HS-5 (cell line): Measurements from ENCODE around the gene CACHD1.

Experiments
- DNase-seq: peaks from one replicate; pipeline ENCODE4 v3.0.0-alpha.2; 2012; ENCODE audit warnings: low read depth

CACHD1 gene

DNA sequence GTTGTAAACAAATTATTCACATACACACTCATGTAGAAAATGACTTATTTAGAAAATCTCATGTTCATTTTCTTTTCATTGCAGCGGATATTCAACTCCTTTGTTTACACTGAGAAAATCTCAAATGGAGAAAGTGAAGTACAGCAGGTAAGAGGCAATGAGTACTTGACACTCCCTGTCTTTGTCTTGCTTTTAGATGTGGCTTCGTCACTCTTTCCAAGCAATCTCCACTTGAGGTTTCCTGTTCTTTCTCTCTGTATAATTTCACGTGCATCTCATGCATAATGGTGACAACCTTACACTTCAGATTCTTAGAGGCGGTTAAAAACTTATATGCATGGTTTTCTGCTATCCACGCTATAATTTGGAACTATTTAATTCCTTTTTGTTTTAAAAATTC, 80.6 kb downstream of the CACHD1 start:
- no peak for DNase-seq

DNA sequence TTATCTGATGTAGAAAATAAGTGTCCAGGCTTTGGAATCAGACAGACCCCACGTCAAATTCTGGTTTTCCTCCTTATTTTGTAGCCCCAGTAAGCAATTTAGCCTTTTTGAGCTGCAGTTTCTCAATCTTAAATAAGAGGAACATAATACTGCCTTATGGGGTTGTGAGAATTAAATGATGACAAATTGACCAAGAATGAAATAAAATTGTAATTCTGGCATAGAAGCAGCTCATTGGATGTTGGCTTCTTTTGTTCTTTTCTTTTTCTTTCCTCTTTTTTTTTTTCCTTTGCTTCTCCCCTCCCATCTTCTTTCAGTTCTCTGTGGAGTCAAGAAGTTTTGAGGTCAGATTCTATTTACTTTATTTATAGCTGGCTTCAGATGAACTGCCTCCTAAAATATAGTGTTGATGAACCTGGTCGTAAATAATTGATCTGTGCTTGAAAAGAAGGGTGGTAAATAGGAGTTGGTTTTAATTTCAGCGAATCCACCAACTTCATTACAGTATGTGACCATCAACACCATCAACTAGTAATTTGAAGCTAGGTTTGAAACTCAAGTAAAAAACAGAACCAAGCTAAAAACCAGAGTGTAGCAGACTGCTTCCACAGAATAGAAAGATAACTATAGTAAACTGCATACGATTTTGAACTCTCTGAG, 81.1 kb downstream of the CACHD1 start:
- DNase-seq = no peak

DNA sequence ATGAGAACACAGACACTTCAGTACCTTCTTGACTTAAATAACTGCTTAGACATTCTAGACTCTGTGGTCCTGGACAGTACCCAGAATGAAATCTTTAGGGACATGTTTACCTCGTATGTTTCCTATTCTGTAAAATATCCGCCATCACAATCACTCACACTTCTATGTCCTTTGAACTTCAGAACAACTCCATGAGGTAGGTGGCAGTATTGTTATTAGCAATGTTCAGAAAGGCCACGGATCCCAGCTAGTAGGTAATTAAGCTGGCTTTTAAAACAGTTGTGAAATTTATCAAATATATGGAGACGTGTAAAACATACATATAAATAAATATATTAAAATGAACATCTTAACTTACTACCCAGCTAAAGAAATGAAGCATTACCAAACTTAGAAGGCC, 83.4 kb downstream of the CACHD1 start:
- no peak for DNase-seq

DNA sequence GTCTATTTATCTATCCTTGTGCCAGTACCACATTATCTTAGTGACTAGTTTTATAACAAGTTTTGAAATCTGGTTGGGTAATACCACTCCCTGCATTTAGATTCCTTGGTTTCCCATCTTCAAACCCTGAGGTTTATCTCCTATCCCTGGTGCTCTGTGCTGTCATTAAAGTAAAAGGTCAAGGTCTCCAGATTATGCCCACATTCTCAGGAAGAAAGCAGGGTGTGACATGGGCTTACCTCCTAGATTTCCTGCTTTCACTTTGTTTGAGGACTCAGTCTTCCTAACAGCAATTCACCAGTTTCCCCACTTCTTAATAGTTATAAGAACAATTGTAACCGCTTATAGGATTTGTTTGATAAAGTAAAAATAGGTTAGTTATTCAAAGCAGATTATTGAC, 86.0 kb downstream of the CACHD1 start:
- DNase-seq = no peak

DNA sequence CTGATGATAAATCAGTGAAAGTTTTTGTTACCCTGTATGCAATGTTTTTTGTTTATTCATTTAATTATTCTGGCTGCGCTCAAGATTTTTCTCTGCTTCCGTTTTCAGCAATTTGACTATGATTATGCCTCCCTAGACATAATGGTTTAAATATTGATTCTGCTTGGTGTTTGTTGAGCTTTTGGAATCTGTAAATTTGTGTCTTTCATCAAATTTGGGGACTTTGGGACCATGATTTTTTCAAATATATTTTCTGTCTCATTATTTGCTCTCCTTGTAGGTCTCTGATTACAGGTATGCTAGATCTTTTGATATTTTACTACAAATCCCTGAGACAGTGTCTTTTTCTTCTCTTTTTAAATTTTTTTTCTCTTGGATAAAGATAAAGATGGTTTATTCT, 92.1 kb downstream of the CACHD1 start:
- no peak for DNase-seq

DNA sequence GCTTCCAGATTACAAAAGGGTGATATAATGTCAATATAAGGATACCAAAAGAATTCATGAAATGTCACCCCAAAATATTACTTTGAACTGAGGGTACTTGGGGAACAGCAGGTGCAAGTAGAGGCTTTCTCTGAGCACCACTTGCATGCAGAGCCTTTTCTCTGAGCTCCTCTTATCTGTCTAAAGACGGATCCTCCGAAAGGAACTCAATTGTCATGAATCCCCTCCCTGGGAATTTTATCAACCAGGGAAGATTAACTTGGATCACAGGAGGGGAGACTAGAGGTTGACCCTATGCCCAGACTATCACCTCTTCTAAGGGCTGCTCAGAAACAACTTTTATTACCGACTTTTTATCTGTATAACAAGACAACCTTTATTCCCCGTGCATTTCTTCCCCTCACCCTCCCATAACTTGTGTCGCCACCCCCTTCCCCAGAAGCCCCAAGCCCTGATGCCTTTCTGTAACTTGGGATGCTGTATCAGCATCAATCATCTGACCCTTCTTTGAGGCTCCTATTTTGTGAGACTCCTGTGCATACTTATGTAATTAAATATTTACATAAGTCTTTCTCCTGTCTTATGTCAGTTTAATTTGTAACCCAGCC, 94.1 kb downstream of the CACHD1 start:
- DNase-seq = no peak

DNA sequence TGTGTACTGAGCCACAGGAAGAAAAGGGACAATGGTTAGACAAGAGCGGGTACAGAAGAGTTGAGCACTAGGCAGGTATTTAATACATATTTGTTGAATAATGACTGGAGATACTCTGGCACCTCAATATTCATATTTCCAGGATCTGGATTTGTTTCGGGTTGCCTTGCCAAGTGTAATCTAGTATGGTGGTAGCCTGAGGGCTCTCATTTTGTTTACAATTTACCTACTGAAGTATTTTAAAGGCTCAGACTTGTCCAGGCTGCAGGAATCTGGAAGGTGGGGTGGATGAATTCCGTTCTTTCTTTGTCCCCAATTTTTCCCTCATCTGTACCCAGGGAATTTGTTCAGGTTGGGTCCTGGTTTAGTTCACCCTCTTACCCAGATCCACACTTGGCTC, 95.0 kb downstream of the CACHD1 start:
- no peak for DNase-seq

DNA sequence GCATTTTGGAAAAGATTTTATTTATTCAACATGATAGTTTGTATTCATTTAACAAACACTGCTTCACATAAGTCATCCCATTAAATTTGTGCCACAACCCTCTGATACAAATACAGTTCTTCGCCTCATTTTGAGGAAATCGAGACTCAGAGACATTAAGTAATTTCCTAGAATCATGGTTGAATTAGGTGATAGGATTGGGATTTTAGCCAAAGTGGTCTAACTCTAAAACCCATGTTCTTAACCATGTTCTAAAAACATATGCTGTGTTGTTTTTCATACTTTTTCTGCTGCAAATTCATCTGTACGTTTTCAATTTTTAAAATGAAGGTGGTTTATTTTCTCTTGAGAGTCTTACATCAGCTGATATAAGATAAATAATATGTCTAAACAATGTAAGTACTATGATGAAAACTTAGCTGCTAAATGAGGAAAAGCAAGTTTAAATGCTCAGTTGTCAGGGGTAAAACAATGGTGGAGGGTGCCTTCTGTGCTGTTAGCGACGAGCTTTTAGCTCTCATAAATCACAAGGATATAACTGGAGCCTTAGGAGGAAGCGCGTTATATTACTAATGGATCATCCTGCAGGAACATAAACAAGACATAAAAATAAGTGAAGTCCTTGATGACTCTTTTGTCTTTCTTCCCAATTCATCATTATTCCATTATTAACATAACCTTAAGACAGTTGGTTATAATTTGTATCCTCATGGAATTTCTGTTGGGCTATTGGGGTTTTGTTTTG, 97.7 kb downstream of the CACHD1 start:
- DNase-seq = no peak

DNA sequence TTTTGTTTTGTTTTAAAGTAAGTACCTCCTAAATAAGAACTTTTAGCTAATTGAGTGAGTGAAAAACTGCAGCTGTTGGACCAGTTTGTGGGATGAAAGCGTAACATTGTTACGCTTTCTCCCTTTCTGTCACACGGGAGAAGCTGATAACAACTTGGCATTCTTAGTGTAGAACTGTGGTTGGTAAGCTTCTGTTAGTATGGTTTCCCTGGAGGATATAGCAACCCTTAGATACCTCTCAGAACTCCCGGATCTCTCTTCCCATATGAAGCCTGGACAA, 98.2 kb downstream of the CACHD1 start:
- DNase-seq = no peak

DNA sequence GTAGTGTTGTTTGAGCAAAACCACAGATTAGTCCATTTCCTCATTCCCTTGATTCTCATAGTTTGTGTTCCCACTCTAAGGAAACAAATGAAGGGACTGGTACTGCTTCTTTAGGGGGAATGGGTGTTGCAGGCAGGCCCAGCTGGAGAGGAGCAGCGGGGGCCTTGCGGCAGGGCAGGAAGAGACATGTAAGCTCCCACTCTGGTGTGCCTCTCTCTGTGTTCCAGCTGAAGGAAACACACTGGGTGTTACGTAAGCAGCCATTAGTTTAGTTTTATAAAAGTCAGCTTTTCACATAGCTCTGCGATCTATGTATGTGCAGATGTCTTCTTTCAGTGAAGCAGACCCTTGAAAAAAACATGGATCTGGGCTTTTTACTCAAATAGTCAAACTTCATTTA, 99.5 kb downstream of the CACHD1 start:
- no peak for DNase-seq

DNA sequence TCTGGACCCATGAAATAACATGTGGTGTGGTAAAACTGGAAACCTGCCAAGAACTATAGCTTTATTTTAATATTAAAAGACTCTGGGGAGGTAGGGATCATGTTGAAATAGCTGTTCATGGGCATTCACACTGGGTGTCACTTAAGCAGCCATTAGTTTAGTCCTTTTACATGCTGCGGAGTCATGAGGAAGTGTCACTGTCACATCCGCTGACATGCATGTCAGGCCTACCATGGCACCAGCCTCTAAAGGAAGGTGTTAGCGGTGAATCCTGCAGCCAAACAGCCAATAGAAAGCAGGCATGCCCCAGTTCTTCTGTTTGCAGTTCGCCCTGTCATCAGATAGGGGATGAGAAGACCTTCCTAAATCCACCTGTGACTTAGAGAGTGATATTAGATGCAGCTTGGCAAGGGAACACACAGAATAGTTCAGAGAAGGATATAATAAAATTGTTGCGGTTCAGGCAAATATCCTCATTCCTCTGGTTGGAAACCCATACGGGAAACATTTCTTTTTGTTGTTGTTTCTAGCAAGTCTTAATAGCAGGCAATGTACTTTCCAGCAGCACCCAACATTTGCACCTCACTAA, 100.4 kb downstream of the CACHD1 start:
- DNase-seq = no peak

DNA sequence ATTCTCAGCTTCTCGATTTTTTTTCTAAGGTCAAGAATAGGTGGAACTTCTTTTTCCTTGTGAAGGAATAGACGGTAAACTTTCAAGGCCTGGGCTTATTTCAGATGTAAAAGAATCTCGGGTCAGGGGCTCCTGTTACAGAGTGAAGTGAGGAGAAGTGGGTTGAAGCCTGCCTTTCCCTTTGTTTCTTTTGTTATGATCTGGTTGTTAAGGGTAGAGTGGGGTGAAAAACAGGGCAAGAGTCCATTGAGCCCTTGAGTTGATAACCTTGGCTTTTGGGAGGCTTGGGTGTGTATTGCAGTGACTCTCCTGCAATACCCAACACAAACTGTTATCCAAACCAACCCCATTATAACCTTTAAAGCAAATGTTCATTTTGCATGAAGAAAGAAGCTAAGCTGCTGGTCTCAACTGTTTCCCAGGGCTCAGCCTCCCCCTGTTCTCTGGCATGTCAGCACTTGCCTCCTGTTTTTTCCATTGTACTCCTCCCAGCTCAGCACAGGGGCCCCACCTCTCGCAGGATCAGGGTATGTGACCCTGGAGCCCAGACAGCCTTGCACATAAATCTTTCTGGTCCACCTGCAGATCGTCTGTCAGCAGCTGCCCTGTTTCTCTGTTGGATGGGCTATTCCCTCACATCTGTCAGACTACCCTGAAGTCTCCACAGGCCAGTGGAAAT, 102.4 kb downstream of the CACHD1 start:
- no peak for DNase-seq

DNA sequence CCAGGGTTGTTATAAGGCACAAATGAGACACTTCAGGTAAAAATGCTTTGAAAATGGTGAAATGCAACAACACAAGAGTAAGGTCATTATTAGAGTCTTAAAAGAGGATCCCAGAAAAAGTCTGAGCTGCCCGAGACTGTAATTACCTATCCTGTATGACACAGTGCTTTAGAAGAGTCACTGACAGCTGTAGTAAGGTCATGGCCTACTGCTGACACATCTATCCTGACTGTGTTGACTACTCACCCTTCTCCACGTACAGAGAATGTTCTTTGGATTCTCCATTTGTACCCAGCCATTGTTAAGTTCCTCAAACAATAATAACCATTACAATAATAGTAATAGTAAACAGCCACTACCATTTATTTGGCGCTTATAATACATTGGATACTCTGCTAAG, 104.4 kb downstream of the CACHD1 start:
- peak; percentile 31 for DNase-seq

DNA sequence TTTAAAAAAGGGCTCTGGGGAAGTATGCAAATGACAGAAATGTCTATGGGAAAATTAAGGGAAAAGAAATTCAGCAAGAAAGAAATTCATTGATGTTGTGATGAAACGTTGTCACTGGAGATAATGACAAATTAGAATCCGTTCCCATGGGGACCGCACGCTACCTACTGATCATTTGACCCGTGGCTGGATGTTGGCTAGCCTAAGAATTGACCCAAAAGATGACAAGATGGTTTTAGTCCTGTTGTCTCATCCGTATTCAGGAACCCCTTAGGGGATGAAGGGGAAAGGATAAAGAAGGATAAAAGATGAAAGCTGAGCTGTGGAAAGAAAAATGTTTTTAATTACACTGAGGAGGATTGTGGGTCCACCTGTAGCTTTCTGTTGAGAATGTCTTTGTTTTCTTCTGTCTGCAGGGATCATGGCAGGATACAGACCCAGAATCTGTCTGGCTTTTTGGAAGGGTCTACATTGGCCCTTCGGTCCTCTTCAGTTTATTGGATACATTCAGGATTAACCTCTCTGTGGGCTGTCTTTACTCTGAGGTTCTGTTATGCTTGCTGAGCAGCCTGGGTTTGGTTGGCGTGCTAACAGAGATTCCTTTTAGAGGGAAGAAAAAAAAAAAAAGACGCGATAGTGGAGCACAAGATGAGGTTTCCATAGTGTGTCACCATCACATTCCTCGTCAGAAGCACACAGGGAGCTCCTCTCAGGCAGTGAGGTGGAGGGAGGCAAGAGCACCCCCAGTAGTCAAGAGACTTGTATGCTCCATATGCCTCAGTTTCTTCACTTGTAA, 106.2 kb downstream of the CACHD1 start:
- no peak for DNase-seq

DNA sequence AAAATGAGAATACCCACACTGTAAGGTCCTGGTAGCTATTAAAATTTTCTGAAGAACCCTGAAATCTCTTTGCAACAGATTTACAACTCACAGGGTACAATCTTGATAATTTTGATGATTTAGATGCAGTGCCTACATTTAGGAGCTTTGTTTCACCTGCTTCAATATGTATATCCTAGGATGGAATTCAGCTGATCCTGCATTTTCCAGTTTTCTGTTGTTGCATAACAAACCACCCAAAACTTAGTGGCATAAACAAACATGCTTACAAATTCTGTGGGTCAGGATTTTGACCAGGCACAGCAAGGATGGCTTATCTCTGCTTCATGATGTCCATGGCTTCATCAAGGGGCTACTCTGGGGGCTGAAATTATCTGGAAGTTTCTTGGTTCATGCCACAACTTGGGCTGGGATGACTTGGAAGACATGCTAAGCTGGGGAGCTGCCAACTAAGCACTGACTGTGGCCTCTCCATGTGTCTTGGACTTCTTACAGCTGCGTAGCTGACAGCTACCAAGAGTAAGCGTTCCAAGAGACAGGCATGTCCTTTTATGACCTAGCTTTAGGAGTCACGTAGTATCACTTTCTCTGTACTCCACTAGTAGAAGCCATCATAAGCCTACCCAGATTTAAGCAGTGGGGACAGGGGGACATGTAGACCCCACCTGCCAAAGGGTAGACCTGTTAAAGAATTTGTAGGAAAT, 108.5 kb downstream of the CACHD1 start:
- DNase-seq = no peak

DNA sequence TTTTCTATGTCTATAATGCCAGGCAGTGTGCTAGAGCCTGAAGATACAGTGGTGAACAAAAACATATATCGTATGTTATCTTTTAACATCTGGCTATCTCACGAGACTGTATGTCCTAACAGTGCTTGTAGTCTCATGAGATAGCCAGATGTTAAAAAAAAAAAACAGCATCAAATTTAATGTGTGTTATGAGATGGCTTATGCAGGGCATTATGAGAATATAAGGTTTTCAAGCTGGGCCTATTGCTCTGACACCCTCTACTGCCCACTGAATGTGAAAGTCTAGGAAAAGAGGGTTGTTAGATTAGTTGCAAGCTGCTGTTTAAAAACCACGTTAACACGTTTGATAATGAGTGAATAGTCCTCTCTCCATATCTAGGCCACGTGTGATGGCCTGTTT, 109.8 kb downstream of the CACHD1 start:
- DNase-seq = no peak

DNA sequence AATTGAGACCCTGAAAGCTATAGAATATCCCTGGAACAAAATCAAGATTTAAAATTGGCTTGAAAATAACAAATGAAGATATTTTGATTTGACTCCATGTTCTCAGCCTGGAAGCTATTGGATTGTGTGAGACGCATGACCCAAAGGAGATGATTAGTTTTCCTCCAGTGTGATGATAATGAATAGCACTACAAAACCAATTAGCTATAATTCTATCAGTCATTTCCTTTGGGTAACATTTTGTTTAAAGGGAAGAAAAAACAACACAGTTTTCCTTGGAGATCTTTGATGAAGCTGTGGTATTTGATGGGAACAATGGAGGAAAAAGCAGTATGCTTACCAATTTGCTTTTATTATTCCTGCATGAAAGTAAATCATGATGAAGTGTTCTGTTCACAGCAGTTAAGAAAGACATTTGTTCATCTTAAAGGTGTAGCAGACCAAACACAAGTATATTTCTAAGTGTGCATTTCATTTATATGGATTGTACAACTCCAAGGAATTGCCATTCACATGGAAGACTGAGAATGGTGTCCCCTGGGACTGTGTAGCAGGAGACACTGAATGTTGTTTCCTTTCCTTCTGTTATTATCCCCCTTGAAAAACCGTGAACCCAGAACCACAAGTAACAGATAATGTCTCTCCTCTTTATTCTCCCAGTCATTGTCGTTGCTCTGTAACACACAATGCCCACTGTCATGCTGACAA, 111.4 kb downstream of the CACHD1 start:
- no peak for DNase-seq

DNA sequence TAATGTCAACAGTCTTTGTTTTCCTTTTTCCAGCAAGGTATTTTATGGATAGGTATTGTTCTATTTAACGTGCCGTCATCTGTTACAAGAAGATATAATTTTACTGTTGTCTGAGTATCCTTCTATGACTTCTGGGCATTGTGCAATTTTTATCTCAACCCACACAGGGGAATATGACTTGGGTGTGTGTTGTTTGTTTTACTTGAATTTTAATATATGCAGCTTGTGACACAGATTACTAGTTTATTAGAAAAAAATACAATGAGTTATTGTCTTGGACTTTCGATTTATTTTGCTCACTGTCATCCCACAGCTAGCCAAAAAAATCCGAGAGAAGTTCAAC, 111.9 kb downstream of the CACHD1 start:
- DNase-seq = no peak

DNA sequence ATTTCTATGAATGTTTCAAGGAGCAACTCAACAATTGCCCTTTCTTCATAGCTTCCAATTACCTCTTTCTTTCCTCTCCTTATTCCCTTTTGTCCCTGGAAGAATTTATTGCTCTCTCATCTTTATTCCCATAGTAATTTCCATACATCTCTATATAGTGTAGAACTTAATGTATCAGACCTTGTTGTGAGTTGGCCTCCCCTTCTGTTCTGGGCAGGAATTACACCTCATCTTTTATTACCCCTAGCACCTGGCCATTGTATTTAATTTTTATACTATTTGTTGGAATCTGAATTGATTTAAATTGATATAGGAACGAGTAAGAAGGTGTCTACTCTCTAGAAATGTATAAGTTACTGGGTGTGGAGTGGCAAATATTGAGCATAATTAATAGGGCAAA, 114.5 kb downstream of the CACHD1 start:
- no peak for DNase-seq

DNA sequence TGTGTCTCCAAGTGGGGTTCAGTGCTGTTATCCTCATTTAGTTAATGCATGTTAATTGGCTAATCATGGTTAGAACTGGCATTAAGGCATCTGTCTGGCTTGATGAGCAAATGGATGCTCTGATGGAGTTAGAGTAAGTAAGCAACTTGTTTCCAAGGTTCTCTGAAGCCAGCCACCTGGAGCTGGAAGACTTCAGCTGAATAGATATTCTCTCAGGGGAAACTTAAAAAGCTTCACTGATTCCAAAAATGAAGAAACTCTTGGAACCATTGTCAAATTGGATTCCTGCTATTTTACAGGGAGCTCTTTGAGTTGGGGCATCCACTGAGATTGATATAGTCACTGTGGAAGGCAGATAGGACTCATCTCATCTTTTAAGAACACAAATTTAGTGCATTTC, 118.9 kb downstream of the CACHD1 start:
- no peak for DNase-seq

DNA sequence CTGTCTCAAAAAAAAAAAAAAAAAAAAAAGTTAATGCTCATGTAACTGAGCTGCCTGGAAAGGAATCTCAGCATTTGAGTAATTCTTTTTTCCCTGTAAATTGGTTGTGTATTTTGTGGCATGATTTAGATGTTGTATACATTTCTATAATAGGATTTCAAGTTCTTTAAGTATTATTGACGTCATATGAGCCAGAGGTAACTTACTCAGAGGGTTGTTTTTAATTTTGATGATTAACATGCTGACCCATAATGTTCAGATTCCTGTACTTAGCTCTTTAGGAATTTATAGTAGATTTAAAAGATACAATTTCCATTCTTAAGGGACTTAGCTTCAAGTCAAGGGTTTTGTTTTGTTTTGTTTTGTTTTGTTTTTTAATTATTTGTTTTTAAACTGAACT, 120.4 kb downstream of the CACHD1 start:
- no peak for DNase-seq
